Brain microvascular endothelial cell (primary cell): Measurements from ENCODE around the gene NSRP1.

Experiments
- DNase-seq: peaks from one replicate; pipeline ENCODE4 v3.0.0-alpha.2; 2020
- H3K27ac ChIP-seq: fragments of 250-450 bp; sonication (Bioruptor Pico); 2 replicates; pipeline ENCODE4 v1.5.1; 2020; ENCODE audit warnings: mild to moderate bottlenecking, moderate library complexity
- H3K27me3 ChIP-seq: fragments of 250-450 bp; sonication (Bioruptor Pico); replicated peaks from 2 replicates; pipeline ENCODE4 v1.5.1; 2020; ENCODE audit warnings: mild to moderate bottlenecking
- H3K36me3 ChIP-seq: fragments of 250-450 bp; sonication (Bioruptor Pico); replicated peaks from 2 replicates; pipeline ENCODE4 v1.5.1; 2020; ENCODE audit warnings: mild to moderate bottlenecking
- H3K4me3 ChIP-seq: 2 replicates; pipeline ENCODE4 v1.5.1; 2011; ENCODE audit warnings: low read depth, mild to moderate bottlenecking, control low read depth, low read length, moderate library complexity
- in situ Hi-C: cut with HindIII; loops from 2 replicates; pipeline ENCODE4 v1.10.0; 2017; ENCODE audit warnings: low sequenced_read_pairs, low pct_ligation_motif_present
- TF ChIP-seq, protein P1 (sequence below): IDR thresholded peaks from 2 replicates; pipeline ENCODE4 v1.5.1; 2011; ENCODE audit warnings: low read depth, mild to moderate bottlenecking, moderate library complexity, low read length, control low read depth, inconsistent platforms; ENCODE audit errors: missing control alignments

Gene NSRP1

GRCh38 chr17:30093463-30094147 is 23.0 kb upstream of the NSRP1 start:
- TF ChIP-seq, protein P1, sequence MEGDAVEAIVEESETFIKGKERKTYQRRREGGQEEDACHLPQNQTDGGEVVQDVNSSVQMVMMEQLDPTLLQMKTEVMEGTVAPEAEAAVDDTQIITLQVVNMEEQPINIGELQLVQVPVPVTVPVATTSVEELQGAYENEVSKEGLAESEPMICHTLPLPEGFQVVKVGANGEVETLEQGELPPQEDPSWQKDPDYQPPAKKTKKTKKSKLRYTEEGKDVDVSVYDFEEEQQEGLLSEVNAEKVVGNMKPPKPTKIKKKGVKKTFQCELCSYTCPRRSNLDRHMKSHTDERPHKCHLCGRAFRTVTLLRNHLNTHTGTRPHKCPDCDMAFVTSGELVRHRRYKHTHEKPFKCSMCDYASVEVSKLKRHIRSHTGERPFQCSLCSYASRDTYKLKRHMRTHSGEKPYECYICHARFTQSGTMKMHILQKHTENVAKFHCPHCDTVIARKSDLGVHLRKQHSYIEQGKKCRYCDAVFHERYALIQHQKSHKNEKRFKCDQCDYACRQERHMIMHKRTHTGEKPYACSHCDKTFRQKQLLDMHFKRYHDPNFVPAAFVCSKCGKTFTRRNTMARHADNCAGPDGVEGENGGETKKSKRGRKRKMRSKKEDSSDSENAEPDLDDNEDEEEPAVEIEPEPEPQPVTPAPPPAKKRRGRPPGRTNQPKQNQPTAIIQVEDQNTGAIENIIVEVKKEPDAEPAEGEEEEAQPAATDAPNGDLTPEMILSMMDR, result peak; percentile 73
- Histone ChIP-seq H3K27ac (no peak overlapping the region), H3K27me3 (no peaks in the 10 kb centered on the region), H3K4me3 (no peak overlapping the region), H3K36me3 (no peaks in the 10 kb centered on the region)
- DNase-seq, result peak; percentile 55
- in situ Hi-C loops, result no loop called here

DNA sequence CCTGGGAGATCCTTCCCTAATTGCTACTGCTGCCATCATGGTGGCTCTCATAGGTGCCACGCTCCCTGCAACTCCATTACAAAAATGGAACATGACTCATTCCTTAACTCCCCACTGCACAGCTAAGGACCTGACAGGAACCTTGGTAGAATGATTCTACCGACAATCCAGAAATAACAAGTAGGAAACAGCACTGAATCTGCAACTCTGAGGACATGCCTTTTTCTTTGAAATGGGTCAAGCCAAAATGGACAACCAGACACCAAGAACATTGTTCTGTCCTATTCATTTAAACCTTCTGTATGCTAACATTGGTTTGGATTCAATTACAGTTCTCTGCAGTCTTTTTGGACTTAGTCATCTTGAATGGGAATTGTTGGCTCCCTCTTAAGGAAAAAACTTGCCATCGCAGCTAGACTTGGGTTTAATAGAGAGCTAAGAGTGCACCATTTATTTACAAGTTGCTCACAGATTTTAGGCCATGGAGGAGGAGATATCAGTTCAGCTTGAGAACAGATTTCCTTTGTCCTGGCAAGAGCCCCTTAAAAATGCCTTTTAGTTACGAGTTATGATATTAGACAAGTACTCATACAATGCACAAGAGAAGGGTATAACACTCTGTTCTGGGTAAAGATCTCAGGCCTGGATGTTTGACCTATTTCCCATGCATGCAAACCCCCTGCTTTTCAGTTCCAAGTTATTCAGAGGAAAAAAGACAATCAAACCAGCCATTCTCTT is 20.9 kb upstream of the NSRP1 start:
- H3K4me3 ChIP-seq, result no peak overlapping the region
- TF ChIP-seq, protein P1, result peak; percentile 64
- H3K27ac ChIP-seq, result peak overlapping the region; percentile 27
- H3K27me3 ChIP-seq, result no peaks in the 10 kb centered on the region
- no peaks in the 10 kb centered on the region for H3K36me3 ChIP-seq
- peak; percentile 78 for DNase-seq
- in situ Hi-C loops, result no loop called here

DNA sequence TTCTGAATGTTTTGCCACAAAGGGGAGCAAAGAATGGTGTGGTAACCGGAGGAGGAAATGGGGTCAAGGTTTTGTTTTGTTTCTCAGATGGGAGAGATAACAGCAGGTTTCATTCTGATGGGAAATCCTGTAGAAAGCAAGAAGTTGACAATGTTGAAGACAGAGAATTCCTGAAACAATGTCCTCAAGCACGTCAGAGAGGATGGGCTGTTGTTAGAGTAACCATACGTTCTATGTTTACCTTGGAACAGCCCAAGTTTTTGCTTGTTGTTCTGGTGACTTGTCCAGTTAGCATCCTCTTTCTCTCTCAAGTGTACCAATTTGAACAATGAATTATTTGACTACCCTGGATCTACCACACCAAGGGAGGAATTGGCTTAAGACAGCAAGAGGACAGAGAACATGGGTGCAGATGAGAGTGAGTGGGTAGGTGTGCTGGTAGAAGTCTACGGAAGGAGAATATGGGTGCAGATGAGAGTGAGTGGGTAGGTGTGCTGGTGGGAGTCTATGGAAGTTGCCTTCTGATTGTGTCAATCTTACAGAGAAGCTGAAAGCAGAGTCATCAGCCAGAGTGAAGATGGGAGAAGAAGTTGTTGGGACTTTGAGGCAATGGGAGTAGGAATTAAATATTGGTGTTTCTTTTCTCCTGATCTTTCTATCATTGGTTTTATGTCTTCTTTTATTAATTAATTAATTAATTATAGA is 14.8 kb upstream of the NSRP1 start:
- no peaks in the 10 kb centered on the region for H3K27me3 ChIP-seq
- DNase-seq, result peak; percentile 51
- no peak overlapping the region for H3K4me3 ChIP-seq
- H3K36me3 ChIP-seq, result no peaks in the 10 kb centered on the region
- H3K27ac ChIP-seq, result no peak overlapping the region
- TF ChIP-seq, protein P1, result no peak
- in situ Hi-C loops, result no loop called here

DNA sequence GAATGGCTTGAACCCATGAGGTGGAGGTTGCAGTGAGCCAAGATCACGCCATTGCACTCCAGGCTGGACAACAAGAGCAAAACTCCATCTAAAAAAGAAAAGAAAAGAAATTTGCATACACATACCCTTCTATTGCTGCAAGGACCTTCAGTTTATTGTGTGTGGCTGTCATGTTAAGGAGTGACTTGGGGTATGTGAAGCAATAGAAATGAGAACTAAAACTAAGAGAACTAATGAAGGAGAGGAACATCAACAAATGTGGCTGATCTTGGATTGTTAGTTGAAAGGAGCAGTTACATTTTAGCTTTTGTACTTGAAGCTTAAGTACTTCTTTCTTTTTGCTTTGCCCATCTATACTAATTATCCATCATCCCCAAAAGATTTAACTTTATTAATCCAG is 12.7 kb upstream of the NSRP1 start:
- H3K27me3 ChIP-seq, result no peaks in the 10 kb centered on the region
- DNase-seq, result no peak
- TF ChIP-seq, protein P1, result no peak
- H3K27ac ChIP-seq, result no peak overlapping the region
- H3K36me3 ChIP-seq, result no peaks in the 10 kb centered on the region
- H3K4me3 ChIP-seq, result no peak overlapping the region
- in situ Hi-C loops, result no loop called here

GRCh38 chr17:30104575-30105339 is 11.9 kb upstream of the NSRP1 start:
- in situ Hi-C loops, result no loop called here
- H3K27ac ChIP-seq, result peak overlapping the region; percentile 1

More at GRCh38 chr17:30104575-30105339, 11.9 kb upstream of the NSRP1 start:
- DNase-seq, result peak; percentile 79
- no peaks in the 10 kb centered on the region for H3K36me3 ChIP-seq
- no peaks in the 10 kb centered on the region for H3K27me3 ChIP-seq
- TF ChIP-seq, protein P1, result peak; percentile 95
- peak overlapping the region; percentile 56 for H3K4me3 ChIP-seq
